Type B pancreatic cell (in vitro differentiated cells): ENCODE measurements around the gene CDC42EP4. TPM values are rescaled to one million over a fixed set of nuclear protein-coding genes. Genes with fewer than 3 reads are reported as not detected.
A peak's percentile ranks its signal among the peaks of the same experiment; 100 is the strongest.
"Not testable (repeated sequence)": the region's sequence is repeated elsewhere in the genome, so short reads cannot be mapped to it uniquely, and the experiment has no call there.

Experiments used
- DNase-seq: peaks from one replicate; pipeline ENCODE4 v3.0.0; 2021; ENCODE audit warnings: mixed read lengths; ENCODE audit not compliant: unreplicated experiment; ENCODE audit errors: extremely low spot score
- H3K27ac Mint-ChIP-seq: 2 replicates; pipeline ENCODE4 v1.8.0; 2021; ENCODE audit warnings: mild to moderate bottlenecking, mixed read lengths
- H3K27me3 Mint-ChIP-seq: 2 replicates; pipeline ENCODE4 v1.8.0; 2021; ENCODE audit warnings: mixed read lengths
- H3K36me3 Mint-ChIP-seq: 2 replicates; pipeline ENCODE4 v1.8.0; 2021; ENCODE audit warnings: mixed read lengths
- H3K4me1 Mint-ChIP-seq: one replicate; pipeline ENCODE4 v1.8.0; 2021; ENCODE audit warnings: mixed read lengths; ENCODE audit not compliant: unreplicated experiment
- H3K4me3 Mint-ChIP-seq: 2 replicates; pipeline ENCODE4 v1.8.0; 2021; ENCODE audit warnings: mild to moderate bottlenecking, mixed read lengths
- H3K9me3 Mint-ChIP-seq: 2 replicates; pipeline ENCODE4 v1.8.0; 2021; ENCODE audit warnings: mixed read lengths
- CTCF ChIP-seq: fragments of 200-600 bp; sonication (generic); conservative IDR thresholded peaks from 2 replicates; pipeline ENCODE4 v1.5.0; 2021; ENCODE audit warnings: antibody characterized with exemption, mild to moderate bottlenecking
- total RNA-seq: library from RNA; stranded (reverse); gene quantifications from 2 replicates; pipeline ENCODE4 v1.2.1, GENCODE V29; 2021; ENCODE audit warnings: low replicate concordance

Gene CDC42EP4
- total RNA-seq, 1 donor from 2014 or later = 78.8 TPM

DNA sequence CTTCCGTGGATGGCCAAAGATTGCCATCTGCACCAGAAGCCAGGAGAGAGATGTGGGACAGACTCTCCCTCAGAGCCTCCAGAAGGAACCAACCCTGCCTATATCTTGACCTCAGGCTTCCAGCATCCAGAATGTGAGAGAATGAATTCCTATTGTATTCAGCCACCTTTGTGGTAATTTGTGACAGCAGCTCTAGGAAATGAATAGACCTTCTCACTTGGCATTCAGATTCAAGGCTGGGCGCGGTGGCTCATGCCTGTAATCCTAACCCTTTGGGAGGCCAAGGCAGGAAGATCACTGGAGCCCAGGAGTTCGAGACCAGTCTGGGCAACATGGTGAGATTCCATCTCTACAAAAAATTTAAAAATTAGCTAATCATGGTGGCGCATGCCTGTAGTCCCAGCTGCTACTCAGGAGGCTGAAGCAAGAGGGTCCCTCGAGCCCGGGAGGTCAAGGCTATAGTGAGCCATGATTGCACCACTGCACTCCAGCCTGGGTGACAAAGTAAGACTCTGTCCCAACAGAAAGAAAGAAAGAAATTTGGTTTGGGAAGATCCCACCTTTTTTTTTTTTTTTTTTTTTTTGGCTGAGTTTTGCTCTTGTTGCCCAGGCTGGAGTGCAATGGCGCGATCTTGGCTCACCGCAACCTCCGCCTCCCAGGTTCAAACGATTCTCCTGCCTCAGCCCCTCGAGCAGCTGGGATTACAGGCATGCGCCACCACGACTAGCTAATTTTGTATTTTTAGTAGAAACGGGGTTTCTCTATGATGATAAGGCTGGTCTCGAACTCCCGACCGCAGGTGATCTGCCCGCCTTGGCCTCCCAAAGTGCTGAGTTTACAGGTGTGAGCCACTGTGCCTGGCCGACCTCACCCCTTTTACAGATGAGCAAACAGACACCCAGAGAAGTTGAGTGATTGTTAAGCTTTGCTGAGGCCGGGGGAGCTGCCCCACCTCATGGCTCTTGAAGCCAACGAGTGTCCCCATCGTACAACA lies 45.9 kb downstream of the CDC42EP4 start:
- Mint-ChIP-seq H3K27me3 (no peaks in the 10 kb centered on the region), H3K4me3 (no peak overlapping the region), H3K4me1 (peaks cover 23% of the 10 kb centered on the region), H3K36me3 (no peaks in the 10 kb centered on the region), H3K9me3 (no peaks in the 10 kb centered on the region), H3K27ac (no peak overlapping the region)
- no peak for TF ChIP-seq CTCF
- DNase-seq = no peak

DNA sequence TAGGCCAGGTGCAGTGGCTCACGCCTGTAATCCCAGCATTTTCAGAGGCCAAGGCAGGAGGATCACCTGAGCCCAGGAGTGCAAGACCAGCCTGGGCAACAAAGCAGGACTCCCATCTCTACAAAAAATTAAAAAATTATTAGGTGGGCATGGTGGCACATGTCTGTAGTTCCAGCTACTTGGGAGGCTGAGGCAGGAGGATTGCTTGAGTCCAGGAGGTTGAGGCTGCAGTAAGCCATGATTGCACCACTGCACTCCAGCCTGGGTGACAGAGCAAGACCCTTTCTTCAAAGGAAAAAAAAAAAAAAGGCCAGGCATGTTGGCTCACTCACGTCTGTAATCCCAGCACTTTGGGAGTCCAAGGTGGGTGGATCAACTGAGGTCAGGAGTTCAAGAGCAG lies 47.4 kb downstream of the CDC42EP4 start:
- H3K36me3 Mint-ChIP-seq, H3K4me3 Mint-ChIP-seq, H3K9me3 Mint-ChIP-seq, DNase-seq, H3K27ac Mint-ChIP-seq, H3K27me3 Mint-ChIP-seq: not testable (repeated sequence)
- peaks cover 31% of the 10 kb centered on the region for H3K4me1 Mint-ChIP-seq

DNA sequence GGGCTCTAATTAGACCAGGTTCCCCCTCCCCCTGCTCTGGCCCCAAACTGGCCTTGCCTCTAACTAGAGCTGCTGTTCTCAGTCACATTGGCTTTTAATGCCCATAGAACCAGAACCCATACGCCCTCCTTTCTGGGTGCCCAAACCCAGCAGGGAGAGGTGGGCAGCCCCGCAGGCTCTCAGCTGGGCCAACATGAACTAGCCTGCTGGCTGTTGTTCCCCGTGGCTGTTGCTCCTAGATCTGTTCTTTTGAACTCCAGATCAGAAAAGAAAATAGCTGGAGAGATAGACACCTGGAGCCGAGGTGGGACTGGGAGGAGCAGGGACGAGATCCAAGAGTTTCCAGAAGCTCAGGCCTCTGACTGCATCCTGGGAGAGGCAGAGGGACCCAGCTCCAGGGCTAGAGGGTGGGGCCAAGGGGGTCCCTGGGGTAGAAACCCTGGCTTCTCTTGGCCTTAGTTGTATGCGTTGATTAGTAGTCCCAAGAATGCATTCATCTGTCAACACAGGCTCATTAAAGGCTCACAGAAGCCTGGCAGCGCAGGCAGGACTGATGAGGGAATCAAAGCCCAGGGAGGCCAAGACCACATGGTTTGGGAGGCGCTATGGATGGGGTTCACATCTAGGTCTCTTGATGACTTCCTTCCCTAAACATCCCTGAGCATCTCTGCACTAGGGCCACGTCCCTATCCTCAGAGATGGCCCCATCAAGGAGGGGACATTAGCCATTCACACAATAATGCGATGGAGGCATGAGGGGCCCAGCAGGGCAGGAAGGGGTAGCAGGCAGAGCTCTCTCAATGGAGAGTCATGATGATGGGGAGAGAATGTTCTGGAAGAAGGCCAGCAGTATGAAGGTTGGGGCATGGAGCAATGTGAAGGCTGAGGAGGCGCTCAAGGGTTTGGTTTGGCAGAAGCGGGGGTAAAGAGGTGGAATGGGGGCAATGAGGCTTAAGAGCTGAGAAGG lies 48.8 kb downstream of the CDC42EP4 start:
- Mint-ChIP-seq H3K9me3 (no peaks in the 10 kb centered on the region), H3K4me3 (peak overlapping the region; percentile 59), H3K27me3 (no peaks in the 10 kb centered on the region), H3K27ac (peak overlapping the region; percentile 88), H3K4me1 (peaks cover 31% of the 10 kb centered on the region), H3K36me3 (no peaks in the 10 kb centered on the region)
- no peak for DNase-seq
- no peak for TF ChIP-seq CTCF

DNA sequence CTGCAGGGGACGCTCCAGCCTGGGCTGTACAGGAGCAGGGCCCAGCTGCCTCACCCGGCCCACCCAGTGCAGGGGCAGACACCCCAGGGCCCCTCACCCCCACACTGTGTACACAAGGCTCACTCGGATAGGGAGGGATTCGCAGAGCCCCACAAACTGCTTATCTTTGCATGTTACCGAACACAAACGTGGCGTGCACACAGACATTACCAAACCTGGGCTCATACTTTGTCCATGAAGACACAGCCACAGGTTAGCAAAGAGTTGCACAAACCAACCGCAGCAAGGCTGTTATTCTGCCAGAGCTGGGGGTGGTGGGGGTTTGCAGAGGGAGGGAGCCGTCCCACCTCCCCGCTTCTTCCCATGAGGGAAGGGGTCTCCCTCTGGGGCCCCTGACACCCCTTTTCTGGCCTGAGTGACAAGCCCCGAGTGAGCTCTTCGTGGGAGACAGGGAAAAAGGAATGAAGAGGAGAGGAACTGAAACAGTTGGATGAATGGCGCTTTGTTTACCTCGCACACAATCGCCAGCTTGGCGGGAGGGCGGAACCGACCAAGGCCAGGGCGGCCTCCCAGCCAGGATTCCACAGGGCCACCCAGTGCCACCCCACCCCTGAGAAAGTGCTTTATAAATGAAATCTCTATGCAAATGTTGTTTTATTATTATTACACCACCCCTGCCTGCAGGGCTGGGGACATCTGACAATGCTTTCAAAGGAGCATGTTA lies 49.7 kb downstream of the CDC42EP4 start:
- peak overlapping the region; percentile 88 for H3K27ac Mint-ChIP-seq
- no peak for DNase-seq
- no peaks in the 10 kb centered on the region for H3K9me3 Mint-ChIP-seq
- peaks cover 31% of the 10 kb centered on the region for H3K4me1 Mint-ChIP-seq
- H3K36me3 Mint-ChIP-seq = no peaks in the 10 kb centered on the region
- no peak for TF ChIP-seq CTCF
- H3K4me3 Mint-ChIP-seq = peak overlapping the region; percentile 59
- no peaks in the 10 kb centered on the region for H3K27me3 Mint-ChIP-seq

GRCh38 chr17:73261617-73261951 lies 50.2 kb downstream of the CDC42EP4 start, which contains the start of gene CPSF4L:
Gene CPSF4L (minus strand): TSS chr17:73261880. CDS start chr17:73261818, 62 bp downstream.
- peak within 1 kb of the TSS; percentile 59 for H3K4me3 Mint-ChIP-seq
- no peaks in the 10 kb centered on the region for H3K27me3 Mint-ChIP-seq
- no peaks in the 10 kb centered on the region for H3K9me3 Mint-ChIP-seq
- H3K36me3 Mint-ChIP-seq = no peaks in the 10 kb centered on the region
- H3K27ac Mint-ChIP-seq = peak within 1 kb of the TSS; percentile 88
- TF ChIP-seq CTCF = no peak
- no peak for DNase-seq
- peaks cover 28% of the 10 kb centered on the region for H3K4me1 Mint-ChIP-seq
